HG02852 (cell line): ENCODE data around the gene PAFAH2.

Experiments used
- ATAC-seq: cut with Tn5 transposase; IDR thresholded peaks from one replicate; pipeline ENCODE4 v1.9.1; 2021; ENCODE audit warnings: mild to moderate bottlenecking, moderate library complexity; ENCODE audit not compliant: unreplicated experiment

PAFAH2 gene

GRCh38 chr1:26015358-26015757 is 17.5 kb upstream of the PAFAH2 start:
- ATAC-seq, result no peak

- ATAC-seq, result no peak
Measured at GRCh38 chr1:26014179-26014578, 16.3 kb upstream of the PAFAH2 start.

- no peak for ATAC-seq
Measured at GRCh38 chr1:26012864-26013263, 15.0 kb upstream of the PAFAH2 start.

- ATAC-seq, result no peak
Measured at GRCh38 chr1:26010825-26011224, 13.0 kb upstream of the PAFAH2 start.

- no peak for ATAC-seq
Measured at GRCh38 chr1:26009796-26010447, 12.1 kb upstream of the PAFAH2 start.

GRCh38 chr1:26006710-26007109 is 8.8 kb upstream of the PAFAH2 start:
- no peak for ATAC-seq

- ATAC-seq, result no peak
Measured at GRCh38 chr1:26005434-26006105, 7.7 kb upstream of the PAFAH2 start.

- ATAC-seq, result no peak
Measured at GRCh38 chr1:26003756-26004155, 5.9 kb upstream of the PAFAH2 start.

GRCh38 chr1:26003262-26003661 is 5.4 kb upstream of the PAFAH2 start:
- no peak for ATAC-seq

- ATAC-seq, result no peak
Measured at GRCh38 chr1:25999041-25999800, 1.4 kb upstream of the PAFAH2 start.

- ATAC-seq, result no peak
Measured at GRCh38 chr1:25996966-25997827, 666 bp downstream of the PAFAH2 start.

- ATAC-seq, result no peak
Measured at GRCh38 chr1:25994402-25995150, 3.3 kb downstream of the PAFAH2 start.

GRCh38 chr1:25993197-25993951 is 4.5 kb downstream of the PAFAH2 start:
- no peak for ATAC-seq

GRCh38 chr1:25992689-25993171 is 5.1 kb downstream of the PAFAH2 start:
- ATAC-seq, result no peak

- ATAC-seq, result no peak
Measured at GRCh38 chr1:25991937-25992688, 5.8 kb downstream of the PAFAH2 start.

- ATAC-seq, result no peak
Measured at GRCh38 chr1:25990702-25991395, 7.0 kb downstream of the PAFAH2 start.

- ATAC-seq, result no peak
Measured at GRCh38 chr1:25990251-25990650, 7.6 kb downstream of the PAFAH2 start.
